Dedifferentiated amniotic fluid mesenchymal stem cell (primary cell): ENCODE results near the gene PAX1.

Source experiments
- DNase-seq: peaks from one replicate; pipeline ENCODE4 v3.0.0-alpha.2; 2016; ENCODE audit errors: extremely low spot score

The PAX1 gene

DNA sequence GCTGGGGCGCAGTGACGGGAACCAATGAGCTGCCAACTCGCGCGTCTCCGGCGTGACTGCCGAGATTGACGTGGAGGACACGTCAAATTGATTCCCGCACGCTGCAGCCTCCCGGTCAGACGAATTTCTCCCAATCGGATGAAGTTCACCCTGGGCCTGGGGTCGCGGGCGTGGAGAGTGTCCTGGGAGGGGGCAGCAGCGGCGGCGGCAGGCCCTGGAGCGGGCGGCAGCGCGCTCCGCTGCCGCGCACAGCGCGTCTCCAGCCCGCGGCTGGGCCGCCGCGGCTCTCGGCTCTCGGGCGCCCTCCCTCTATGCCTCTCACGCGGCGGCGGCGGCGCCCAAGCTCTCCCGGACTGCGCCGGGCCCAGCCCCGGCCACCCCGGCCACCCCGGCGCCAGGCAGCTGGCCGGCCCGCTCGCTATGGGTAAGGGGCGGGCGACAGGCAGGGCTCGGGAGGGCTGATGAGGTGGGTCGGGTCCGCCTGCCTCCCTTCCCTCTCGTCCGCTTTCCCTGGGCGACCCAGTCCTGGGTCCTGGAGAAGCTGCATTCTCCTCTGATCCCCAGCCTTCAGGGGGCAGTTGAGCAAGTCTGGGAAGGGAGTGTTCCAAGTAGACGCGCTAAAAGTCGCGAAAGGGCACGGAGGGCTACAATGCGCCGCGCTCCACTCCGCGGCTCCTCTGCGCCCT lies at the start of gene PAX1:
Gene PAX1, plus strand, starts transcription at position 90 of the 686 bp plus-strand sequence. Its CDS starts 49 bp downstream, at position 139.
- DNase-seq: no peak

DNA sequence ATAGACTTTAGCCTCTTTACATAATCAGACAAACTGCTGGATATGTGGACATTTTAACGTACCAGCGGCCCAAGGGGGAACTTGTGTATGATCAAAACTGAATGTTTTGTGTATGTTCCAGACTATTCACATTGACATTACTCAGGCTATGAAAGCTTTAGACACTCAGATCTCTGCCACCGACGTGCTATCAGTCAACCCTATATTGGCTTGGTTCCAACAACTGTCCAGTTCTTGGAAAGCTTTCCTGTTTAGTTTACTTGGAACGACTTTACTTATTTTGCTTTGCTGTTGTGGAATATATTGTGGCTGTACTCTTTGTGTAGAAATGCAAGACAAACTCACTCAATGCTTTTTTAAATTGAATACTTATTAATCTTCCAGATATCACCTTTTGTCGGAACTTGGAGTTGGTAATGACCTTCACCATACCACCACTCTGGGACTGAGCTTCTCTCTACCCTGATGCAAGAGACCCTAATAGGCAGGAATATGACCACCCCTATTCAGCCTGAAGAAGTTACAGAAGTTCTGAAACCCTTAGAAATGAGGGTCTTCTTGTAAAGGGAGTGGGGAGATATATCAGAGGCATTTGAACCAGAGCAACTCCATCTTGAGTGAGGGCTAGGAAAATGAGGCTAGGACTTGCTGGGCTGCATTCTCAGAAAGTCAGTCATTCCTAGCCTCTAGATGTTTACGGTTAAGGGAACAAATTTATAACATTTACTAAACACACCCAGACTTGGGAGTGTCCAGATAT lies 49.0 kb upstream of the PAX1 start:
- no peak for DNase-seq

DNA sequence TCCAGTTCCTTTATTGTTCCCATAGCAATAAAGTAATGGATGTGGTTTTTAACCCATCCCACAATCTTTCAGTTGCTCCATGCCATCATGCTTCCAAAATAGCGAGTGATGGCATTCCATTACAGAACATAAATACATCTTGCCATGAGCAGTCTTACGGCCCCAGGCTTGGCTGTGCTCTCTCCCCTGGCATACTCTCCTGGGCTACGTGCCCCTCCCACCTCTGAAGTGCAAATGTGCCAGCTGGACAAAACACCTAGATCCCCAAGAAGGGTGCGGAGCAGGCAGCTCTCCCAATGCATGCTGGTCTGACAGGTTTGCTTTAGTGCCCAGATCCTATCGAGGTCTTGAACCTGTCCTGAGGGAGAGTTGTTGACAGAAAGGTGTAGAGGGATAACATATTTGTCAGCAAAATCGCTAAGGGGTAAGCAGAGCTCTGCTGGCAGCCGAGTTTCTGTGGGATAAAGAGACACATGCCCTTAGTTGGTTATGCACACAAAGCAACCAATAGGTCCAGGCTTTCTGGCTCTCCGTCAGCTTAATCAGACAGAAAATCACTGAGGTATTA lies 43.9 kb upstream of the PAX1 start:
- DNase-seq: no peak

DNA sequence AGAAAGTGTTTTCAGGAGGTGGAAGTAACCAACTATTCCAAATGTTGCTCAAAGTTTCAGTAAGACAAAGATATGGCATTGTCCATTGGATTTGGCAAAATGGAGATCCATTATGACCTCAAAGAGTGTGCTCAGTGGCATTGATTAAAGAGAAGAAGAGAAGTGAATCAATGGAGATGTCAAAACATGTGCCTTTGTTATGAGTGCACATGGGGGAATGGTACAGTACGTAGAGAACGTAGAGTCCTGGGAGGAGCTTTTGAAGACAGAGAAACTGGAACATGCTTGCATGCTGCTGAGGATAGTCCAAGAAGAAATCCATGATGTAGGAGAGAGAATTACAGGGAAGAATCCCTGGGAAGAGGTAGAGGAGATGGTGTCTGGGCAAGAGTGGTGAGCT lies 42.0 kb upstream of the PAX1 start:
- DNase-seq: no peak

DNA sequence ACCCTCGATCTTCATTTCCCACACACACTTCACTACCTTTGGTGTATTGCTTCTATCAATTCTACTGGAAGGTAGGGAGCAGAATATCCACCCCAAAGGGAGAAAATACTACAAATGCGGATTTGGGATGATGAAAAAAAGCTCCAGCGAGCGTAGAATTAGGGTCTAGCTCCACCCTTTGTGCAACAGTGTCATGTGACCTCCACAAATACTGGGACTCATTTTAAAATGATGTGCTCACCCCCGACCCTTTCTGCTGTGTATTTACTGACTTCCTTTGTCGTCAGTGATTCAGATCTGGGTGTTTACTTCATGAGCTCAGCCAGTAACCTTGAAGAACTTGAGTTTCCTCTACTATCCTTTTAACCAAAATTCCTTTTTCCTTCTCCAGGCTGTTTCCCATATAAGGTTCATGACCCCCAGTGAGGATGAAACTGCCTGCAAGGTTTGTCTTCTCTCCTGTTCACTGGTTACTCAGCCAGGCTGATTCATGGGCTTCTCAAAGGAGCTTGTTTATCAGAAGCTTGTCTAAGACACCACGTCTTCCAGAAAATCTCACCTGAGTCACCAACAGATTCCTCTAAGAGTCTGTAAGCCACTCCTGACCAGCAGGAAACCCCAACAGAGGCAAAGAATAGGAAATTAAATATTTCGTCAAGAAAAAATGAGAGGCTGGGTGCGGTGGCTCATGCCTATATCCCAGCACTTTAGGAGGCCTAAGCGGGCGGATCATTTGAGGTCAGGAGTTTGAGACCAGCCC lies 39.6 kb upstream of the PAX1 start:
- no peak for DNase-seq

DNA sequence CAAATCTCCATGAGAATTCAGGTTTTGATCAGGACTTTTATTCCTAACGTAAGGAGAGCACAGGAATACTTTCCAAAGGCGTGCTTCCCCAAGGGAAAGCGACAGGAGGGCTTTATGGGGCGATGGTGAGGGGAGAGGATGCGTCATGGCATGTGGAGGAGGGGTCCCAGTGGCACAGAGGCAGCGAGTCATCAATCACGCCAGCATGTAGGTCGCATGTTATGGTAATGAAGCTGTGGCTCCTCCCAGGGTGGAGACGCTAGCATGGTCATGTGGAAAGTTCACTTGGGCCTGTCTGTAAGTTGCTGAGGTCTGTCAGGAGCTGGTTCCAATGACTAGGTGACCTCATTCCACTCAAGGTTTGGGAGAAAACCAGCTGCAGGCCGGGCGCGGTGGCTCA lies 35.3 kb upstream of the PAX1 start:
- DNase-seq: no peak

DNA sequence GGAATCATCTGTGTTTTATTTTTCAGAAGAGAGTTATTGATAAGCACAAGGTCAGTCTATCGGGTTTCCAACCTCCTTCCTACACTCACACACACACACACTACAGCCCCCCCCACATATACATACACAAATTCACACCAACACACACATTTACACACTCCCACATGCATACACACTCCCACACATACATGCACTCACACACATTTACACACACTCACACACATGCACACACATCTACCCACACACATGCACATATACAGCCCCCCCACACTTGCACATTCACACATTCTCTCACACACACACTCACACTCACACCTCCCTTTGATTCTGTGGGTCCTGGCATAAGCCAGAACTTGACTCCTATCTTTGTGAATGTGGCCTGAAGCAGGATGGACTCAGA lies 34.5 kb upstream of the PAX1 start:
- no peak for DNase-seq

DNA sequence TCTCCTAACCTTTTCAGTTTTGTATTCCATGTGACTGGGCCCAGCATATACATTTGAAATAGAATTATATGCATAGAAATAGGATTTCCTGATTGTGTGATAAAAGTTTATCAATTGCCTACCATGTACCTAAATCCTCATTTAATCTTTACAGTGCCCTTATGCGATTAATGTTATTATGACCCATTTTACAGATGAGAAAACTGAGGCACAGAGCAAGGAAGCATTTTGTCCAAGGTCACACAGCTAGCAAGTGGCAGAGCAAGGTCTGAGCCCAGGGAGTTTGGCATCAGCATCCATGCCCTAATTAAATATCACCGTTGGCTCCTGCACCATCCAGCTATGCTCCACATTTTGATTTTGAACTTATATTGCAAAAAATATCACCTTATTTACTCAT lies 28.2 kb upstream of the PAX1 start:
- no peak for DNase-seq

DNA sequence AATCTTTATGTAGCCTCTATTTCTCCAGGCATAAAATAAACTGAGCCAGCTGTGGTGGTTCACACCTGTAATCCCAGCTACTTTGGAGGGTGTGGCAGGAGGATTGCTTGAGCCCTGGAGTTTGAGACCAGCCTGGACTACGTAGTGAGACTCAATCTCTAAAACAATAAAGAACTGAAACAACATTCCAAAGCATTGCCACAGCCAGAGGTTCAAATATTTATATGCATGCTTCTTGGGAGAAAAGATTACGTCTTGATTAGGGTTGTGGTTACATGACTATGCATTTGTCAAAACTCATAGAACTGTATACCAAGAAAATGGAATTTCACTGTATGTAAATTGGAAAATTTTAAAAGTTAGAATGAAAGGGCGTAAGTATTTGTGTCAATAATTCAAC lies 27.7 kb upstream of the PAX1 start:
- DNase-seq: no peak

DNA sequence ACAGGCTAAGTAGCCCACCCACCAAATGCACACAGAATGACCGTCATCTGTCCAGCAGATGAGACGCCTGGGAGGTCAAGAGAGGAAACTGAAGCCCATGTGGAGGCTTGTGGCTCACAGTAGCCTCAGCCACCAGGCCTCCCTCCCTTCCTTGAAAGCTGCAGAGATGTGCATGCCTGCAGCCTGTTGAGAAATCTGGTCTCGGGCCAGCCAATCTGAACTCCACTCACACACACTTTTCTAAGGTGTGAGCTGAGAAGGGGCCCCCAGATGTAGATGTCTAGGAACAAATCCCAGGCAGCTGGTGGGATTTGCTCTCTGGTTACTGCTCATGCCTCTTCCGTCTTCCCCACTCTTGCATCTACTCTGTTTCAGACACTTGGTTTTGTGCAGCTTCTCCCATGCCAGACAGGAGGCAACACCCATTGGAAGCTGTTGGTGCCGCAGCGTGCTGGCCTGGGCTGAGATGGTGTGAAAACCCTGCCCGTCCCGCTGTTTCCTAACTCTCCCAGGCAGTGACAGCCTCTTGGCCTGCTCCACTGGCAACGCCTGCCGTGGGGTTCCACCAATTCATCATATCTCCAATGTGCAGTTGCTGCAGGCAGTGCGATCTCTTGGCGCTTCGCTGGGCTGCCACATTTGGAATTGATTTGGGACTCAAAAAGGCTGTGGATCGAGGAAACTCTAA lies 24.1 kb upstream of the PAX1 start:
- DNase-seq: no peak

DNA sequence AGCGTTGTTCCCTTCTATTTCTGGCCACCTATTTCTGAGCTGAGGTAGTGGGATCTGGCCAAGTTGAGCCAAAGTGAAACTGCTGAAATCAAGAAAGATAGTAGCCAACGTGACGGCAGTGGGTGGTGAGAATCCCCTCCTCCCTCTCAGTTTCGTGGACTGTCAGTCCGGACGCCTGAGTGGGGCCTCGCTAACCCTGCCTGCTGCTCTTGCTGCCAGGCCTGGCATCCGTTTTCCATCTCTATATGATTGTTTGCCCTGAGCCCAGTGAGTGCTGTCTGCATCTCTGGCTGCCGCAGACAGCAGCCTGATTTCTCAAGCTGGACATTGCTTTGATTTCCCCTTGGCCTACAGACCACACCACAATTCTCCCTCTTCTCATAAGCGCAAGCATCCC lies 23.5 kb upstream of the PAX1 start:
- DNase-seq: no peak

DNA sequence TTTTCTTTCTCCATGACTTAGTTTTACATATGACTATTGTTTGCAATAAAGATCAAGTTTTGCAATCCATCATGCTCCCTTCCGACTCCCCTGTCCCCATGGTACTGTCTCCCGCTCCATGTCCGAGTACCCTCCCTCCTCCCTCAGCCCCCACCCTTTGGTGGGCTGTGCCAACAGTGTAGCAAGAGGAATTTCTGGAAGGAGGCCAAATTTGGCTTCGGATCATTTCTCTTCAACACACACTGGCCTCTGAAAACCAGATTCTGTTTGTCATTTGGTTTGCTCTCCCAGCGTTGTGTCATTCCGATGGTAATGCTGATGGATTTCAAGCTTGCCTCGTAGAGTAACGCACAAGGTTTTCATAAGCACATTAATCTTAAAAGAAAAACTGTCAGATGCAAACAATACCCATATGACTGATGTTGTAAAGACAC lies 22.9 kb upstream of the PAX1 start:
- DNase-seq: no peak

DNA sequence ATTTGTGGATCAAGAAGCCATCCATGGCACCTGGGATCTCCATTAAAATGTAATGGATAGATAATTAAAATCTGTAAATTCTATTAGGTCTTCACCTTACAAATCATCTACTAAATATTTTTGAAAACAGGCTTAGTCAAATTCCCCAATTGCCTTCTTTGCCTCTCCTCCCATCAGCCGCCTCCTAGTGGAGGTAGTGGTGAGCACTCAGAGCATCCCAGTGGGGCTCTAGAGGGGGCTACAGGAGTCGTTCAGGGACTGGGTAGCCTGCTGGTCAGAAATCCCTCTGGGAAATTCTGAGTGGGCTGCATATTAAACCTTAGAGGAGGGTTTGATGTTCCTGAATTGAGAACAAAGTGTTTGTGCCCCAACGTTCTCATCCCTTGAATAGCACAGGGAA lies 20.8 kb upstream of the PAX1 start:
- no peak for DNase-seq

DNA sequence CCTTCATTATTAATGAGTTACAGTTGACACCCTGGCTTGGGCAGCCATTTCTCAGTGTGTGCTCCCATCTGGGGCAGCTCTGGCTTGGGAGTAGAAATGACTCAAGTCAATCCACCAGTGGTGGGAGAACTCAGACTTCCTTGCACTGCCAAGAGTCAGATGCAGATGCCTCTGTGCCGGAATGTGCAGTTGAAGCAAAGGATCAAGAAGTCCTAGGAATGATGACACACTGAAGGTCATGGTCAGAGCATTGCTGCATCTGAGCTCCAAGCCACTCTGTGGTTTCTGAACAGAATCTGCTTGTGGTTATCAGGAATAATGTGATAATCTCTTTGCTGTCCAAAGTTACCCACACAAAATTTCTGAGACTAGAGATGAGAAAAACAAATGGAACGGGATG lies 19.5 kb upstream of the PAX1 start:
- DNase-seq: no peak

DNA sequence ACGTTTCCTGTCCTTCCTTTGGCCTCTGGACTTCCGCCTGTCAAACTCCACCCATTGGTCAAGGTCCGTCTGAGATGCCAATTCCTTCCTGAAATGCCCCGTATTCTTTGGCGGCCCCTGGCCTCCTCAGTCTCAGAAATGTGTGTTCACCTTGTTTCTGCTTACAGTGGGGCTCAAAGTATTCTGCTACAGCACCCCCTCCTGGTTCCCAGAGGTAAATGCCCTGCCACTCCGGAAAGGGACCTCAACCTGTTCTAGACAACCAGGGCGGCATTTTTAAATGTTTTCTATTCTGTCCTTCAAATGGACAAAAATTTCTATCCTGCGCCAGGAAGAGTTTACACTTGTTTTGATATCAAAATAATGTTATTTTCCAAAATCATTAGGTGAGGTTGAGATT lies 12.1 kb upstream of the PAX1 start:
- DNase-seq: no peak

DNA sequence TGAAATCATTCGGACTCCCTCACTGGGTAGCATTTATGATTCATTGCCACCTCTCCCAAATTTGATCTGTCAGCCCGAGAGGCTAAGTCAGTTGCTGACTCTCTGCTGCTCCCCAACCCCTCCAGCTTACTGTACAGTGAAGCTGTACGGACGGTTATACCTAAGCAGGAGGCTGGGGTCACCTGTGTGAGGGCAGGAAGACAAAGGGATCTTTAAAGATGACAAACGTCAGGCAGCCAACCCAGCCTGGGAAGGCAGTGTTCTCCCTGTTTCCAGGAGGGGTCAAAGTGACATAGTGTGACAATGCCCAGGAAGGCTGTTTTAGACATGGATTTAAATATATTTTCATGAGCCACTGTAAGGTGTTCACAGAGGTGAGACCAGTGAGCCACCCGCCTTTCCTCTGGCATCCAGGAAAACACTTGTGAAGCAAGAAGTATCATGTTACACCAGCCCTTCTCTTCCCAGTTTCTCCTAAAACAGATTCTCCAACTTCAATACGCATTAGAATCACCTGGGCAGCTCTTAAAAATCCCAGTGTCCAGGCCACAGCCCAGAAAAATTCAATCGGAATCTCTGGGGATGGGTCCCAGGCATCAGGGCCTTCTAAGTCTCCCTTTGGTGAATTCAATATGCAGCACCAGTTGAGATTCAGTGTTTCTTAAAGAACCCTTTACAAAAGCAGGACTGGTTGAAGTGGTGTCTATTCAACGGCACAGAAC lies 6.8 kb upstream of the PAX1 start:
- no peak for DNase-seq

DNA sequence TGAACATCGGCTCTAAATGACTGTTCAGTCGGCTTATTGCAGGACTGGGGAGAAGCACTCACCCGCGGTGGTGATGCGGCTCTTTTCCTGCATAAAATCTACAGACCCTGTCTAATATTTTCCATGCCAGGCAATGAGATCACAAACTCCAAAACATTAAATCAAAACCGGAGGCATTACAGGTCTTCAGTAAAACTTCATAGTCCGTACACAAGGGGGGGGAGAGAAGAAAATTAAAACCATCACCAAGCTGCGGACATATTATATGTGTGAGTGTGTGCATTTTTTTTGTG lies 6.3 kb upstream of the PAX1 start:
- DNase-seq: no peak

DNA sequence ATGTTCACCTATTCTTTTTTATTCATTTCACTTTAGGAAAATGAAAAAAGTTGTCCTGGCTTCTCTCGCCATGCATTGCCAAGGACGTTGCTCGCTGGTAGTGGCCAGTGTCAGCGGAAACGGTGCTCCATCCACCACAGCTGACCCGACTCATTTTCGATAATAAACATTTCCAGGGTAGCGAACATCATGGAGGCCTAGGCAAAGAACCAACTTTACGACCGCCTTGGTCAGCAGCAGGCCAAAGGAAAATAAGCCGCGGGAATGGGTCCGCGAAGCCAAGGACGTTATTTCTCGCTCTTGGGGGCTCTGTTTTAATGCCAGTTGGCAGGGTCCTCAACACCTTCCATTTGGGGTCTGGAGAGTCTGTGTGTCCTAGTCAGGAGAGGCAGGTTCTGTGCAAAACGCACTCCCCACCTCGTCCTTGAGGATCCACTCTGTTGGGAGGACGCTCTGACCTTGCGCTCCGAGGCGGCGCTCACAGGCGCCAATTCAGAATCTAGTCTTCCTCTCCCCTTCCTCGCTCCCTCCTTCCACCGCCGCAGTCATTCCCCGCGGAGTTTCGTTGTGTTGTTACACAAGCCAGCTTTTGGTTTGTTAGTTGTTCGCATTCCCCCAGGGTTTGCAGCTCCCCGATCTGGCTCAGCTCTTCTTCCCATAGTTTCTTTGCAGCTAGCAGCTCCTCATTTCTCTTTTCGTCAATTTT lies 4.1 kb upstream of the PAX1 start:
- DNase-seq: no peak

DNA sequence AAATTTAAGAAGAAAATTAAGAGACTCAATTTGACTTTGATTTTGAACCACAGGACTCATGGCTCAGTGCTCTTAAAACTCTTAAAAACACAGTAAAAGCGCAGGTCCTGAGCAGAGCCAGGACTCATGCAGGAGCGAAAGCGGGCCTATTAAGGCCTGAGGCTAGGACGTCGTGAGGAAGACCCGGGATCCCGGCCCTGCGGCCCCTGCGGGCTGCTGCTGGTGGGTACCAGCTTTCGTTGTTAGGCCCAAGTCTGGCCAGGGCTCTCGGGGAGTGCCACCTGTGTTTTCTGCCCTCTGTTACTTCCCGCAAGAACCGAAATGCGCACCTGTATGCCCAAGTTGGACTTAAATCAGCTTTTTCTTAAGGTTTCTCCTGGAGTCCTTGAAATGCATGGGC lies 3.4 kb upstream of the PAX1 start:
- no peak for DNase-seq

DNA sequence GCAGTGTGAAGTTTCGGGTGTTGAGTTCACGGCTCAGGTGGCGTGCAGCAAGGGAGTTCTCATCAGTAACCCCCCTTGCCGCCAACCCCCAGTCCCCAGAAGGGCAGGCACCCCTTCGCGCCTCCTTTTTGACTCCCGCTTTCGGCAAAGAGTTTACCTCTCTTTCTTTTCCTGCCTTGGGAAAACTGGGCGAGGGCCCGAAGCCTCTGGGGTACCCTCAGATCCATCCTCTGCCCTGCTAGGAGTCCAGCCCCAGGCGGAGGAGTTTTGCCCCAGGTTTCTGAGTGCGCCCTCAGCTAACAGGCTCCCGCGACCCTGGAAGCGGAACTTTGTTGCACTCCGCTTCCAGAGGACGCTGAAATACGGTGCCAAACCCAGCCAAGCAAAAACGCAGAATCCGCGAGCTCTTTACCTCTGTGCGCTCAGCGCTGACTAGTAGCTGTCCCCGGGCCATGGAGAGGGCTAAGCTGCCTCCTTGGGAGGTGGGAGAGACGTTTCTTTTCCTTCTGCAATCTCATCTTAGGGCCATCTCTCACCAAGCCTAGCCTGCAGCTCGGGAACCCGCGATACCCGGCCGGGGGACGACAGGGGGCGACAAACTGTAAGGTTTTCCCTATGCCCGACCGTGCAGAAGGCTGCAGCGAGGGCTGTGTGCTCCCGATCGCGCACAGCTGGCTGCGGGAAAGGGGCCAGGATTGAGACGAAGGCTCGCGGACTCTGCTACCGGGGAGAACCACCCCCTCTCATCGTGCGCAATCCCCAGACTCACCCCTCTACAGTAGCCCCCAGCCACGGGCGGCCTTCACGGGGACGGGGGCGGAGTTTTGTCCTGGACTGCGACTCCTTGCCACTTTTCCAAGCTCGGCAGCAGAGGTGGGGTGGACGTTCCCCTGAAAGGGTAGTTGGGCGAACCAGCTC lies 2.7 kb upstream of the PAX1 start:
- DNase-seq: no peak
